Stimulated activated CD4-positive, alpha-beta T cell treated with anti-CD3 and anti-CD28 coated beads, Interleukin-1b, Interleukin-23, amount 100 ng/mL, for 1 hour (primary cell): Measurements from ENCODE around the gene EIF5.

Source experiments
- DNase-seq, 2 donors: peaks; one replicate each; pipeline ENCODE4 v3.0.0-alpha.2; 2020; ENCODE audit warnings: low read depth in 2 of 2

Gene EIF5

DNA sequence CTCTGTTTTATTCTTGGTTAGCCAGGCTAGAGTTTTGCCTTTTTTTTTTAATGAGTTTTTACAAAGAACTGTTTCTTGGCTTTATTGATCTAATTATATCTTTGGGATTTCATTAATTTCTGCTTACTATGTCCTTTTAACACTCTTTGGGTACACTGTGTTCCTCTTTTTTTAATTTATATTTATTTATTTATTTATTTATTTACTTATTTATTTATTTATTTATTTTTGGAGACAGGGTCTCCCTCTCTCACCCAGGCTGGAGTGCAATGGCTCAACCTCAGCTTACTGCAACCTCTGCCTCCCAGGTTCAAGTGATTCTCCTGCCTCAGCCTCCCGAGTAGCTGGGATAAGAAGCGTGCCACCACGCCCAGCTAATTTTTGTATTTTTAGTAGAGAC is 36.0 kb downstream of the EIF5 start:
- no peak for DNase-seq

- DNase-seq: no peak
Measured at GRCh38 chr14:103372017-103372416, 38.0 kb downstream of the EIF5 start.

- no peak for DNase-seq
Measured at GRCh38 chr14:103372552-103373304, 38.7 kb downstream of the EIF5 start.

GRCh38 chr14:103374121-103374520 is 40.1 kb downstream of the EIF5 start:
- no peak for DNase-seq

GRCh38 chr14:103377522-103378037 is 43.5 kb downstream of the EIF5 start:
- DNase-seq: no peak

DNA sequence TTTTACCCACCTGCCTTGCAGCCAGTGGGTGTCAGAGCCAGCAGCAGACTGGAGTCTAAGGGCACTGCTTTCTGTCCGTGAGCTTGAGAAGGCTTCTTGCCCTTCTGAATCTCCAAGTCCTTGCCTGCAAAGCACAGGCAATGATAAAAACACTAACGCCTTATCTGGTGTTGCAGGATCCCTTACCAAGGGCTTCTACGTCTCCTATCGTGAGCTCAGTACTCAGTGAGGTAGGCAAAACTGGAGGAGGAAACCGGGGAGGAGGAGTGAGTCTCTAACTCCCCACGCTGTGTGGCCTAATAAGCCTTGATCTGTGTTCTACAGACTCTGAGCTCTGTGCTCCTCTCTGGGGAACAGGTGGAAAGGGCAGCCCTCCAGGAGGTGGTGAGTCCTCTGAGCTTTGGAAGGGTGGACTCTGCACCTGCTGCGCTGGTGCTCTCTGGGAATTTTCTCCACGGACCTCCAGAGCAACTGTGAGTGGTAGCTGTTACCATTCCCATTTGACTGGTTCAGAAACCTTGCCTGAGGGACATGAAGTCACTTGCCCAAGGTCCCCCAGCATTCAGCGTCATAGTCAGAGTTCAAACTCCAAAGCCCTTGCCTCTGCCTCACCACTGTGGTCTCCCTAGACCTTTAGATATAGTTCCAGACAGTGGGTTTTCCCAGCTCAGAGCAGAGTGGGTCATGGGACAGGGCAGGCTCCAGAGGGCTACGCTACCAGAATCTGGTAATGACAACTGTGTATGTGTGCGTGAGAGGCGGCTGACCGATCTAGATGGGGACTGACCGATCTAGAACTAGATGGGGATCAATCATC is 44.2 kb downstream of the EIF5 start:
- DNase-seq: no peak

DNA sequence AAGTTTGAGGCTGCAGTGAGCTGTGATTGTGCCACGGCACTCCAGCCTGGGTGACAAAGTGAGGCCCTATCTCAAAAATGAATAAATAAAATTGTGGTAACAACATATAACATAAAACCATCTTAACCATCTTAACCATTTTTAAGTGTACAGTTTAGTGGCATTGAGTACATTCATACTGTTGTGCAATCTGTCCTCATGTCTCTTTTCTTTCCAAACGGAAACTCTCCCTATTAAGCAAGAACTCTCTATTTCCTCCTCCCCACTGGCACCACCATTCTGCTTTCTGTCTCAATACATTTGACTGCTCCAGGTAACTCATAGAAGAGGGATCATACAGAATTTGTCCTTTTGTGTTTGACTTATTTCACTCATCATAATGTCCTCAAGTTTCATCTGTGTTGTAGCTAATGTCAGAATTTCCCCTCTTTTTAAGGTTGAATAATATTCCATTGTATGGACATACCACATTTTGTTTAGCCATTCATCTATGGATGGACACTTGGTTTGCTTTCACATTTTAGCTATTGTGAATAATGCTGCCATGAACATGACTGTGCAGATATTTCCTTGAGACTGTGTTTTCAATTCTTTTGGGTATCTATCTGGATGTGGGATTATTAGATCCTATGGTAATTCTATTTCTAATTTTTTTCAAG is 46.8 kb downstream of the EIF5 start:
- no peak for DNase-seq

GRCh38 chr14:103382376-103382775 is 48.3 kb downstream of the EIF5 start:
- DNase-seq: no peak

- no peak for DNase-seq
Measured at GRCh38 chr14:103384450-103385151, 50.6 kb downstream of the EIF5 start.

DNA sequence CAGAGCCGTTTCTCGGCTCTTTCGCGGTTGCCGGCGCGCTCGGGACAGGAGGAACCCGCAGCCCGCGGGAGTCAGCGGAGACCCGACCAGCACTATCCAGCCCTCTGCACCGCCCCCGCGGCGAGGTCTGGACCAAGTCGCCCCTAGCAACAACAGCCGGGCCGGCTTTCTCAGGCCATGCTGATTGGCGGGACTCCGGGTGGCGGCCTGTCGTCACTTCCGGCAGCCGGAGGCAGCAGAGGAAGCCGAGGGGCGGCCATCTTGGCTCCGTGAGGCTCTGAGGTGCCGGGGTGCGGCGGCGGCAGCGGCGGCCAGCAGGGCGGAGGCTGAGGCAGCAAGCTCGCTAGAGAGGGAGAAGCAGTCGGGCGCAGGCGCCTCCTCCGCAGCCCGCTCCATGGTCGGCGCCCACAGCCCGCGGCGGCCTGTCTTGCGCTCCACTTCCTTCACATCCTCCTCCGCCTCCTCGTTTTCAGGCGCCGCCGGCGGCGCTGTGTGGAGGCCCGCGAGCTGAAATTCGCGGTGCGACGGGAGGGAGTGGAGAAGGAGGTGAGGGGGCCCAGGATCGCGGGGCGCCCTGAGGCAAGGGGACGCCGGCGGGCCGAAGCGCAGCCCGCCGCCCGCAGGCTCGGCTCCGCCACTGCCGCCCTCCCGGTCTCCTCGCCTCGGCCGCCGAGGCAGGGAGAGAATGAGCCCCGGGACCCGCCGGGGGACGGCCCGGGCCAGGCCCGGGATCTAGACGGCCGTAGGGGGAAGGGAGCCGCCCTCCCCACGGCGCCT is 51.3 kb downstream of the EIF5 start, which contains the start of gene MARK3:
TSS of gene MARK3 (plus strand) at position 264 of the 777 bp plus-strand sequence. CDS start 615 bp downstream, outside the sequence.
- peak; percentile 87 to 89 for DNase-seq

DNA sequence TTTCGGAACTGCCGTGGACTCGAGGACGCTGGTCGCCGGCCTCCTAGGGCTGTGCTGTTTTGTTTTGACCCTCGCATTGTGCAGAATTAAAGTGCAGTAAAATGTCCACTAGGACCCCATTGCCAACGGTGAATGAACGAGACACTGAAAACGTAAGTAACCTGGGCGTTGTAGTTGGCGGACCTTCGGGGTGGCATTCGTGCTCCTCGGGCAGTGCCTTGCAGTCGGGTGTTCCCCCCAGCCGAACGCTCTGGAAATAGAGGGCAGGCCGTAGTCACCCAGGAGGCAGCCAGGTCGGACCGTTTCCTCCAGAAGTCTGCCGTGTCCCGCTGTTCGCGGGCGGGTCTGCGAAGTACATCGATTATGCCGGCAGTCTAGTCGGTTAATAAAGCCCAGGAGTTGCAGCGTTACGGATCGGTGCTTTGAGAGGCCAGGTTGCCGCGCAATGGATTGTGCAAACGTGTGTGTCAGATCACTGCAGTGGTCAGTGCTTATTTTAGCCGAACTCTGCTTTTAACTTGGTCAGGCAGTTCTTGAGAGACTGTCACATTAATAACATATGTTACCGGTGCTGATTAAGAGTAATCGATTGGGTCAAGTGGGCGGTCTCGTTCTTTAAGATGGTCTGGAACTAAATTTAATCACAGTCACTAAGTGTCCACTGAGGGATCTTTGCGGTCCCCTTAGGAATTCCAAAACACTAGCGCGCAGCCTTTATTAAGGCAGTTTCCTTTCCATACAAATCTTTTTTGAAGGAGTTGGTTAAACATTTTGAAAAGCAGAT is 52.1 kb downstream of the EIF5 start:
- DNase-seq: no peak

- DNase-seq: no peak
Measured at GRCh38 chr14:103386713-103387329, 52.8 kb downstream of the EIF5 start.

GRCh38 chr14:103388664-103389063 is 54.6 kb downstream of the EIF5 start:
- DNase-seq: no peak

DNA sequence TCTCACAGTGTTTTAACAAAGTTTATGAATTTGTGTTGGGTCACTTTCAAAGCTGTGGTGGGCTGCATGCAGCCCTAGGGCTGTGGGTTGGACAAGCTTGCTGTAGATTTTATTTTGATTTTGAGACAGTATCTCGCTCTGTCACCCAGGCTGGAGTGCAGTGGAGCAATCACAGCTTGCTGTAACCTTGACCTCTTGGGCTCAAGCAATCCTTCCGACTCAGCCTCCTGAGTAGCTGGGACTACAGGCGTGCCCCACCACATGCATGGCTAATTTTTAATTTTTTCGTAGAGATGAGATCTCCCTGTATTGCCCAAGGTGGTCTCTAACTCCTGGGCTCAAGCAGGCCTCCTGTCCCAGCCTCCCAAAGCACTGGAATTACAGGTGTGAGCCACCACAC is 56.6 kb downstream of the EIF5 start:
- DNase-seq: no peak

- no peak for DNase-seq
Measured at GRCh38 chr14:103391048-103391447, 57.0 kb downstream of the EIF5 start.

DNA sequence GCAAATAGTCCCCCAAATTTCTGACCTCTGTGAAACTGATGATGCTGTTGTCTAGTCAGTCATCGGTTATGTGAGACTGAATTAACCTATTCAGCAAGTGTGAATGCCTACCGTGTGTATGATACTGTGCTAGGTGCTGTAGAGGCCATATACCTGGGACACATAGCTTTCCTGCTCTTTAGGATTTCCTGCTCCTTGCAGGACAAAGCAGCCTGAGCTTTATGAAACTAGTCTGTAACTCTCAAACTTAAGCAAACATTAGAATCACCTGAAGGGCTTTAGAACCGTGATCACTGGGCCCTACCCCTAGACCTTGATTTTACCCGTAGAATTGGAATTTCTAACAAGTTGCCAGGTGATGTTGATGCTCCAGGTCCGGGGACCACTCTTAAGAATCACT is 58.1 kb downstream of the EIF5 start:
- DNase-seq: no peak

DNA sequence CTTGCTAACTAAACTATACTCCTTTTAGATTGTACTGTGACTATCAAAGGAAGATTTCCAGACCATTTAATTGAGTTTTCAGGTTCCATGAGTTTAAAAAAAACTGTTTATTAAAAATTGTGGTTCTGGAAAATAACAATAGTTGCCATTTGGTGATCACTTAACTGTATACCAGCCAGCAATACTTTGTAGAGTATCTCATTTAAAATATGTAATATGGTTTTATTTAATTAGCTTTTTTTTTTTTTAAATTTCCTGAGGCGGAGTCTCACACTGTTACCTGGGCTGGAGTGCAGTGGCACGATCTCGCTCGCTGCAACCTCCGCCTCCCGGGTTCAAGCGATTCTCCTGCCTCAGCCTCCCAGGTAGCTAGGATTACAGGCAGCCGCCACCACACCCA is 58.5 kb downstream of the EIF5 start:
- no peak for DNase-seq

DNA sequence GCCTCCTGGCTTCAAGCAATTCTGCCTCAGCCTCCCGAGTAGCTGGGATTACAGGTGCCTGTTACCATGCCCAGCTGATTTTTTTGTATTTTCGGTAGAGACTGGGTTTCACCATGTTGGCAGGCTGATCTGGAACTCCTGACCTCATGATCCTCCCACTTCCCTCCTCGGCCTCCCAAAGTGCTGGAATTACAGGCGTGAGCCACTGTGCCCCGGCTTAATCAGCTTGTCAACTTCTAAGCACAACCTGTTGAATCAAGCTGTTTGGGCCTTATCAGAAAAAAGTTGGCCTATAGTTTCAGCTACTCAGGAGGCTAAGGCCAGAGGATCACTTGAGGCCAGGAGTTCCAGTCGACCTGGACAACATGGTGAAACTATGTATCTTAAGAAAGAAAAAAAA is 59.0 kb downstream of the EIF5 start:
- no peak for DNase-seq
